BE2C (cell line): ENCODE measurements around the gene SHD.
"Not testable (repeated sequence)": the region's sequence is repeated elsewhere in the genome, so short reads cannot be mapped to it uniquely, and the experiment has no call there.

ENCODE experiments used
- DNase-seq: peaks from one replicate; pipeline ENCODE4 v3.0.0-alpha.2; 2020
- H3K27me3 ChIP-seq: fragments of 250-450 bp; sonication (Bioruptor Pico); 2 replicates; pipeline ENCODE4 v1.5.1; 2020; ENCODE audit warnings: mild to moderate bottlenecking
- H3K36me3 ChIP-seq: fragments of 250-450 bp; sonication (Bioruptor Pico); 2 replicates; pipeline ENCODE4 v1.5.1; 2020; ENCODE audit warnings: mild to moderate bottlenecking
- H3K4me1 ChIP-seq: fragments of 250-450 bp; sonication (Bioruptor Pico); 2 replicates; pipeline ENCODE4 v1.5.1; 2020
- H3K4me3 ChIP-seq: 2 replicates; pipeline ENCODE4 v1.5.1; 2011; ENCODE audit warnings: low read depth, low read length
- H3K9me3 ChIP-seq: fragments of 250-450 bp; sonication (Bioruptor Pico); 2 replicates; pipeline ENCODE4 v1.5.1; 2020
- TF ChIP-seq, protein P1 (sequence below): IDR thresholded peaks from 2 replicates; pipeline ENCODE4 v1.5.1; 2012; ENCODE audit warnings: mild to moderate bottlenecking, low read depth, low read length

SHD gene

DNA sequence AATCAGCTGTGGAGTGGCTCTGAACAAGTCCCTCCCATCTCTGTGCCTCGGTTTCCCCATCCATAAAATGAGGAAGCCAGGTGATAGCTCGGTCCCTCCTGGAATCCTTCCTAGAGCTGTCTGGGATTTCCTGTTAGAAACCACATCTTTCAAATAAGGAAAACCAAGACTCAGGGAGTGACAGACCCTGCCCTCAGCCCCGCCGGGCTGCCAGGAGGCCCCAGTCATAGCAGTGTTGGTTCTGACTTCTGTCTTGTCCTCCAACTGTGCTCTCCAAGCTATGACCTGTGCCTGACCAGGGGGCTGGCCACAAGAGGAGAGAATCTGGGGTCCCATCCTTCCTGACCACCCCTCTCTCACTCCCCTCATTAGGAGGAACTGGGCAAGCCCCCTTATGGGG lies 1.1 kb upstream of the SHD start:
- Histone ChIP-seq H3K9me3 (no peaks in the 10 kb centered on the region), H3K36me3 (peaks cover 21% of the 10 kb centered on the region), H3K27me3 (no peaks in the 10 kb centered on the region), H3K4me3 (peak overlapping the region; percentile 22), H3K4me1 (peaks cover 8% of the 10 kb centered on the region)
- TF ChIP-seq, protein P1, sequence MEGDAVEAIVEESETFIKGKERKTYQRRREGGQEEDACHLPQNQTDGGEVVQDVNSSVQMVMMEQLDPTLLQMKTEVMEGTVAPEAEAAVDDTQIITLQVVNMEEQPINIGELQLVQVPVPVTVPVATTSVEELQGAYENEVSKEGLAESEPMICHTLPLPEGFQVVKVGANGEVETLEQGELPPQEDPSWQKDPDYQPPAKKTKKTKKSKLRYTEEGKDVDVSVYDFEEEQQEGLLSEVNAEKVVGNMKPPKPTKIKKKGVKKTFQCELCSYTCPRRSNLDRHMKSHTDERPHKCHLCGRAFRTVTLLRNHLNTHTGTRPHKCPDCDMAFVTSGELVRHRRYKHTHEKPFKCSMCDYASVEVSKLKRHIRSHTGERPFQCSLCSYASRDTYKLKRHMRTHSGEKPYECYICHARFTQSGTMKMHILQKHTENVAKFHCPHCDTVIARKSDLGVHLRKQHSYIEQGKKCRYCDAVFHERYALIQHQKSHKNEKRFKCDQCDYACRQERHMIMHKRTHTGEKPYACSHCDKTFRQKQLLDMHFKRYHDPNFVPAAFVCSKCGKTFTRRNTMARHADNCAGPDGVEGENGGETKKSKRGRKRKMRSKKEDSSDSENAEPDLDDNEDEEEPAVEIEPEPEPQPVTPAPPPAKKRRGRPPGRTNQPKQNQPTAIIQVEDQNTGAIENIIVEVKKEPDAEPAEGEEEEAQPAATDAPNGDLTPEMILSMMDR, result no peak
- DNase-seq, result peak; percentile 62

DNA sequence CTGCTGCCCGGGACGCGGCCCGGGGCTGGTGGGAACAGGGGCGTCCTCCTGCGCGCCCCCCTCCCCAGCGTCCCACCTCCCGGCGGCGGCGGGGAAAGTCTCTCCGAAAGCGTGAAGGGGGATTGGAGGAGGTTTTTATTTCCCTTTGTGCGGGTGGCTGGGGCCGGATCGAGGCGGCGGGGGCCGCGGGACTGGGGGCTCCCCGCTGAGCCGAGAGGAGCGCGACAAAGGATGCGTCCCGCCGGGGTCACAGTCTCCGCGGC lies 132 bp downstream of the SHD start:
- no peak for DNase-seq
- Histone ChIP-seq H3K36me3 (peaks cover 33% of the 10 kb centered on the region), H3K4me3 (peak overlapping the region; percentile 91), H3K4me1 (peaks cover 6% of the 10 kb centered on the region), H3K9me3 (no peaks in the 10 kb centered on the region), H3K27me3 (no peaks in the 10 kb centered on the region)
- TF ChIP-seq, protein P1, result no peak

DNA sequence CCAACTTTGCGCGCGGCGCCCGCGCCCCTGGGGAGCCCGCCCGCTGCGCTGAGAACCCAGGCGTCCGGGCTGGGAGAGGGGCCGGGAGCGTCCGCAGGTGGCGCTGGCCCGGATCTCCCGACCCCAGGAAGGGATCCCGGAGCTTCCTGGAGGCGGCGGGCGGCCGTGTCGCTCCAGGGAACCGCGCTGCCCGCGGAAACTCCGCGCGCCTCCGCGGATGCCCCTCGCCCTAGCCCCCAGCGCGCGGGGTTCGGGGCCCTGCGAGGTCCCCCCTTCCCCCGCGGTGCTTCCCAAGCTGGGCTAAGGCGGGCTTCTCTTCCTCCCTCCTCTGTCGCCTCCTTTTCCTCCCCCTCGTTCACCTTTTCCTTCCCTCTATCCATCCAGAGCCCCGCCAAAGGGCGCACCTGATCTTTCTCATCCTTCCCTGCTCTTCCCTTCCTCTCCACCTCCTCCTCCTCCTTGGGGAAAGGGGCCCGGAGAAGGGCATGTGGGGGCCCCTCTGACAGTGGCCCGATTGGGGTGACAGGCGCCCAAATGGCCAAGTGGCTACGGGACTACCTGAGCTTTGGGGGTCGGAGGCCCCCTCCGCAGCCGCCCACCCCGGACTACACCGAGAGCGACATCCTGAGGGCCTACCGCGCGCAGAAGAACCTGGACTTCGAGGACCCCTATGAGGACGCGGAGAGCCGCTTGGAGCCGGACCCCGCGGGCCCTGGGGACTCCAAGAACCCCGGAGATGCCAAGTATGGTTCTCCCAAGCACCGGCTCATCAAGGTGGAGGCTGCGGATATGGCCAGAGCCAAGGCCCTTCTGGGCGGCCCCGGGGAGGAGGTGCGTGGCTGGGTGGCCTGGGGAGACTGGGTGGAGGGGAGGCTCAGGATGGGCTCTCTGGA lies 710 bp downstream of the SHD start:
- H3K4me1 ChIP-seq, result peaks cover 8% of the 10 kb centered on the region
- no peaks in the 10 kb centered on the region for H3K27me3 ChIP-seq
- H3K36me3 ChIP-seq, result peaks cover 39% of the 10 kb centered on the region
- TF ChIP-seq, protein P1, result peak; percentile 11; the same call in 1 of the 2 replicates
- no peak for DNase-seq
- H3K4me3 ChIP-seq, result peak overlapping the region; percentile 91
- no peaks in the 10 kb centered on the region for H3K9me3 ChIP-seq

DNA sequence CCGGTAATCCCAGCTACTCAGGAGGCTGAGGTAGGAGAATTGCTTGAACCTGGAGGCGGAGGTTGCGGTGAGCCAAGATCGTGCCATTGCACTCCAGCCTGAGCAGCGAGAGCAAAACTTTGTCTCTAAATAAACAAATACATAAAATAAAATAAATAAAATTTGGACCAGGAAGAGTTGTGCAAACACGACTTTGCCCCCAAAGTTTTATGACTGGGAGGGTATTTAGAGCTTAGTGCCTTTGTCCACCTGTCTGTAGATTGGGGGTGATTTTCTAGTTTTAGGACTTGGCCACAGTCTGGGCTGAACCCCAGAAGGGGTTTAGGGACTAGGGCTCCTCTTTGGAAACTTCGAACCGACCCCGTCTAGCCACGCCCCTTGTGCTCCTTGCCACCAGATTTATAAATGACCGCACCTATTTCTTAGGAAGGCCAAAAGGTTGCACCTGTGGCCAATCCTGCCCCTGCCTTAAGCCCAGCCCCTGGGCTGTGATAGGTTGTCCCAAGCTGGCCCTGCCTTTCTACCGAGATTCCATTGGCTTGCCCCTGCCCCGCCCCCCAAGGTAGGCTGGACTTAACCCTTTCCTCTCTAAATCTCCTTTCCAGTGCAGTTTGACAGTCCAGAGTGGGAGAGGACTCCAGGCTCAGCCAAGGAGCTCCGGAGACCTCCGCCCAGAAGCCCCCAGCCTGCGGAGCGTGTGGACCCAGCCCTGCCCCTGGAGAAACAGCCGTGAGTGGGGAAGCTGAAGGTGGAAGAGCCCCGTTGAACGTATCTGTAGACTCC lies 5.3 kb downstream of the SHD start:
- DNase-seq, result peak; percentile 81
- no peaks in the 10 kb centered on the region for H3K27me3 ChIP-seq
- peaks cover 3% of the 10 kb centered on the region for H3K4me1 ChIP-seq
- TF ChIP-seq, protein P1, result no peak
- H3K9me3 ChIP-seq, result no peaks in the 10 kb centered on the region
- peaks cover 76% of the 10 kb centered on the region for H3K36me3 ChIP-seq
- H3K4me3 ChIP-seq, result no peak overlapping the region

DNA sequence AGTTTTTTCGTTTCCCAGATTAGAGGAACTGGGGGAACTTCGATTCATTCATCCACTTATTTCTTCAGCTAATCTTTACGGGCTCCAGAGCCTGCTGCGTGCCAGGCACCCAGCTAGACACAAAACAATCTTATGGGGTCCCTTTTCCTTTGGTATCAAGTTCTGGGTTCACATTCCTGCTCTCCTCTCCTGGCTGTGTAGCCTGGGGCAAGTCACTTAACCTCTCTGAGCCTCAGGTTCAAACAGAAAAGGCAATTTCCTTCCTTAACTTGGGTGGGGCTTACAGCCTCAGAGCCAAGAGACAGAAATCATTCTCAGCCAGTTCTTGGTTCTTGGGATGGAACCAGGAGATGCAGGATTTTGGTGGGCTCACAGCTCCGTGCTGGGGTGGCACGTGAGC lies 5.9 kb downstream of the SHD start:
- Histone ChIP-seq H3K4me1 (peaks cover 3% of the 10 kb centered on the region), H3K36me3 (peaks cover 75% of the 10 kb centered on the region), H3K9me3 (no peaks in the 10 kb centered on the region), H3K4me3 (no peak overlapping the region), H3K27me3 (no peaks in the 10 kb centered on the region)
- DNase-seq, result no peak
- TF ChIP-seq, protein P1, result no peak

DNA sequence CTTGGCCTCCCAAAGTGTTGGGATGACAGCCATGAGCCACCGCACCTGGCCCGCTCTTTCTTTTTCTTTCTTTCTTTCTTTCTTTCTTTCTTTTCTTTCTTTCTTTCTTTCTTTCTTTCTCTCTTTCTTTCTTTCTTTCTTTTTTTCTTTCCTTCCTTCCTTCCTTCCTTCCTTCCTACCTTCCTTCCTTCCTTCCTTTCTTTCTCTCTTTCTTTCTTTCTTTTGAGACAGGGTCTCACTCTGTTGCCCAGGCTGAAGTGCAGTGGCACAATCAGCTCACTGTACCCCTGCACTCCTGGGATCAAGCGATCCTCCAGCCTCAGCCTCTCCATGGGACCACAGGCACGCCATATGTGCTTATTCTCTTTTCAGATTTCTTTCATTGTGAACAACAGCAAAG lies 7.1 kb downstream of the SHD start:
- DNase-seq, H3K4me3 ChIP-seq, H3K4me1 ChIP-seq, H3K9me3 ChIP-seq, H3K27me3 ChIP-seq: not testable (repeated sequence)
- H3K36me3 ChIP-seq, result peaks cover 83% of the 10 kb centered on the region
